NCI-H345 treated with DMSO at 0.1 percent for 48 hours (cell line): ENCODE results near the gene OXNAD1.
"Not testable (repeated sequence)": the region's sequence is repeated elsewhere in the genome, so short reads cannot be mapped to it uniquely, and the experiment has no call there.

Source experiments
- DNase-seq: peaks from one replicate; lab custom pipeline; 2025; ENCODE audit not compliant: unreplicated experiment; lab: John Stamatoyannopoulos, UW

Gene OXNAD1

DNA sequence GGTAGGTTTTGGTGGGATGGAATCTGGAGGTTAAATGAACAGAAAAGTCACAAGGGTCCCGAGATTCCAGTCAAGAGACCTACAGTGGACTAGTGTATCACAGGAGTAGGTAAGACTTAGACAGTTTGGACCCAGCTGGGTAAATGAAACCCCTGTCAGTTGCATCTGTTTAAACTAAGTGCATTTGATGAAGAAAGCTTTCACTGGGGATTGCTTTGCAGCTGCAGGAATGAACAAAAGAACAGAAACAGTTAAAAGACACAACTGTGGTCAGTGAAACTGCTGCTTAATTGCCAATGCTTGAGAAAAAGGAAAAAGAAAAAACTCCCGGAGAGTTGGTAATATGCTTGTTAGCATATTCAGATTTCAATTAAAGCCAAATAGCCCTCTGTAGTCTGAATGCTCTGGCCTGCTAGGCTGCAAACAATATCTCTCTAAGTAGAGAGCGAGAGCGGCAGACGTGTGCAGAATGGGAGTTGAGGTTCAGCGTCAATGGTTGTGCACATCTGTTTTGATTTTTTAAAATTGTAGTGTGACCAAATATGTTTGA is 37.1 kb downstream of the OXNAD1 start:
- DNase-seq, result no peak

DNA sequence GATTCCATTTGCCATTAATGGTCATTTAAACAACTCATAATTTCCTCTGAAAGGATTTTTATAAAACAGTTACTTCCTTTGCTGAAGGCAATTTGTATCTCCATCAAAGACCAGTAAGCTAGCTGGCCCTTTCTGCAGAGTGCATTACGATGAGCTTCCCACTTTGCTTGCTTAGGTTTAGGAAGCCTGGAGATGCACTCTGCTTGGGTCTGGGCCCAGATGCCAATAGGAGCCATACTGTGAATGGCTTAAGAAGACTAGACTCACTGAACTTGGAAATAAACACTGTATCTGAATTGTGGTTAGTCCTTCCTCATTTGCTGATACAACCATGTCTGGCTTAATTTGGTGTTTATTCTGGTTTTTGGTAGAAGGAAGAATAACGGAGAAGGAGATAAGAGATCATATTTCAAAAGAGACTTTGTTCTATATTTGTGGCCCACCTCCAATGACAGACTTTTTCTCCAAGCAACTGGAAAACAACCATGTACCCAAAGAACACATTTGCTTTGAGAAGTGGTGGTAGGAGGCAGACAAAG is 38.1 kb downstream of the OXNAD1 start:
- no peak for DNase-seq

DNA sequence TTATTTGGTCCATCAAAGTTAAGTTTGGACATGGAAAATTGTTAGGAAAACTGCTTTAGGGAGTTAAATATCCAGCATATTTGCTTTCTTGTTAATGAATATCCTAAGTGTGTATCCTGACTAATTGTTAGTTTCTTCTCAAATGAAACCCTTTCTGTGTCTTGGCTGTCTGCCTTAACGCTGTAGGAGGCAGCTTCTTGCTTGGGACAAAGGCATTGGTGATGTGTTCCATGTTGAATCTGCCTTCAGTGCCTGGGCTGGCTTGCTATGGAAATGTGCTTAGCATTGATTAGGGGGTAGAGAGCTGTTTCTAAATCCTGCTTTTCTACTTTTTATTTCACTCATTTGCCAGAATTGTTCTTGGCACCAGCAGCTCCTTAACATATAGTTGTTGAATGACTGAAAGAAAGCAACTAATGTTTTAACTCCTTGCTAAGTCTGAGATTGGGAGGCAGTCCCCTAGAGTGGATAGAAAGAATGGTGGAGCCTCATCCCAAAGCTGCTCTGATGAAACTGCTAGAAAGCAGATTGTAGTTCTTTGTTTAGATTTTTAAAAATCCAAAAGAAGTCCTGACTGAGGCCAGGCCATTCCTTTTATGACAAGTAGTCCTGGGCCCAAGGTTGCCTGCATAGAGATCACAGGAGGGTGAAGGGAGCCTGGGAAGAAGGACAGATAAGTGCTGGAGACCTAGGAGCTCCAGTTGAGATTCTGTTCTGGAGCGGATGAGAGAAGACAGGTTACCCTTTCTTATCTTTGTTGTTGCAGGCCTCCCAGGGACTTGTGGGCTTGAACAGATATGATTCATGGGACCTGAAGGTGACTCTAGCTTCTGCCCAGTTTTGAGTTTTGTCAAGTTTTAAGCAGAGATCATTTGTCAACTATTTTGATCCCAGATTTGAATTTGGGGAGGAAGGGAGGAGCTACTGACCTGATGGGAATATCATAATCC is 39.3 kb downstream of the OXNAD1 start:
- DNase-seq, result no peak

DNA sequence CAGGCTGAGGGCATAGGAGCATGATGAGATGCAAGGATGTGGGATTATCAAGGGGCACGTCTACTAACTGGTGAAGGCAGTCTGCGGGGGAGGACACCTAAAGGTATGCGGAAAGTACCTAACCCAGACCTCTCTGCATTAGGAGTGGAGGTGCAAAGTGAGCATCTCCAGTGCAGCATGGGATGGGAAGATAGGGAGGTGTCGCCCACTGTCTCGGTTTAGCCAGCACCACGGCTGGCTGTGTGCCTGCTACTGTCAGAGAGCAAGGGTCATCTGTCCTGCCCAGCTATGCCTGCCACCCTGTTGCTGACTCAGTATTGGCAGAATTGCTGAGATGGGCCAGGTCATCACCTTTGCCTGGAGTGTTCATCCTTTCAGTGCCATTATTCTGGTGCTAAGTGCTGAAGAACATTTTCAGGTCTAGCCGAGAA is 40.1 kb downstream of the OXNAD1 start:
- DNase-seq, result no peak

DNA sequence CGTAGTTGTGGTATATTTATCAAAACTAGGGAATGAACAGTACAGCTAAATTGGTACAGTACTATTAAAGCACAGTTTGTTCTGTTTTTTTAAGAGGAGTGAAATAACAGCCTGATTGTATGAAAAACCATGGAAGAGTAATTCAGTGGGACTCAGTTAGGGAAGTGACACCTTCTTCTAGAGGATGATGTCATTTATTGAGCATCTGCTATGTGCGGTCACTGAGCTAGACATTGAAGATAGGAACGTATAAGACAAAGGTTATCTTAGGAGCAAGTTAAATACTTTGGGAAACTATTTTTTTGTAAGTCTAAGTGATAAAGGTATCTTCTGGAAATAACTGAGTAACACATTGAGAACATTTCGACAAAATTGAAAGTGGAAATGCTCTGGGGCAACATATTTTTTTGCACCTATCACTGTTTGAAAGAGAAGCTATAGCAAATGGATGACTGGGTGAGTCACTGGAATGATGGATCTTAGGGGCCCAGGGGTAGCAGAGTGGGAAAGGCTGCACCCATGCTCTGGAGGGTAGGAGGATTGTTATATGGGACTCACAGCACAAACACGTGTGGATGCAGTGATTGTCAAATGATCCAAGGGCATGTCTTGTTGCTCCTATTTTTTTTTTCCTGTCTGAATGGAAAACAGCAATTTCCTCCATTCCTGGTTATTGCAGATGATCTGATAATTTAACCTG is 43.0 kb downstream of the OXNAD1 start:
- DNase-seq, result no peak

DNA sequence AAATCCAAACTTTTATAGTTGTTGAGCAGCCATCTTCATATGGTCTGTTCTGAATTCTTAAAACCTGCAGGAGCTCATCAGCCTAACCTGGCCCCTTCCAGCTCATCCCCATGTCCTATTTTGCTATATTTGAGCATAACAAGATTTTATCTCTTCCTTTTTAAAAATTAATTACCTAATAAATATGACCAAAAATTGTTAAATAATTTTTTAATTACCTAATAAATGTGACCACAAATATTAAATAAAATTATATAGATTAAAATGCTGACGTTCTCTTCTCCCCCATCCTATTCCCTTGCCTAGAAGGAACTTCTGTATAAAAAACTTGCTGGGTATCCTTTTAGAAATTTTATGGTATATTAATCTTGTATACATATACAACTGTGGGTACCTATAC is 43.7 kb downstream of the OXNAD1 start:
- no peak for DNase-seq

DNA sequence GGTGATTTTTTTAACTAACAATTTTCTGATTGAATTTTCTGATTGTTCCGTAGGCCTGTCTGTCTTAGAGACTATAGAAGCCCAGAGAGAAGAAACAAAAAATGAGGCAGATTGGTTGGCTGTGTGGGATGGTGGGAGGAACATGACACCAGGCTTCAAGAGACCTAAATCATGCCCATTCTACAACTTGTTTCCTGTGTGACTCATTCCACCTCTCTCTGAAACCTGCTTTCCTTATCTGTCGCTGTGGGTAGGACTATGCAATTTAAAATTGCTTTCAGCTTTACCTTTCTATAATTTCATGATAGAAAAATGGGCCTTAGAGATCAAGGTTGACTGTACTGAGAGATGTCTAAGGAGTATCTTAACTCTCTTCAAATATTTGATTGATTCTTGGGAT is 44.5 kb downstream of the OXNAD1 start:
- no peak for DNase-seq

DNA sequence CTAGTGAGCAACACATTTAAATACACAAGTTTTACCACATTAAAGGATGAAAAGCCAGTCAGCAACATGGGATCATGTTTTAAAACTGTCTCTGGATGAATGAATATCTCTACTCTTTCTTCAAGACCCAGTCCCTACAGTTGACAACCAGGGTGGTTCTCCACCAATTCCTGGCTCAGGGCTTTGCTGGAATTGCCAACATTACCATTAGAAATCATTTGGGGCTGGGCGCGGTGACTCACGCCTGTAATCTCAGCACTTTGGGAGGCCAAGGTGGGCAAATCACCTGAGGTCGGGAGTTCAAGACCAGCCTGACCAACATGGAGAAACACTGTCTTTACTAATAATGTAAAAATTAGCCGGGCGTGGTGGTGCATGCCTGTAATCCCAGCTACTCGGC is 45.5 kb downstream of the OXNAD1 start:
- not testable (repeated sequence) for DNase-seq

DNA sequence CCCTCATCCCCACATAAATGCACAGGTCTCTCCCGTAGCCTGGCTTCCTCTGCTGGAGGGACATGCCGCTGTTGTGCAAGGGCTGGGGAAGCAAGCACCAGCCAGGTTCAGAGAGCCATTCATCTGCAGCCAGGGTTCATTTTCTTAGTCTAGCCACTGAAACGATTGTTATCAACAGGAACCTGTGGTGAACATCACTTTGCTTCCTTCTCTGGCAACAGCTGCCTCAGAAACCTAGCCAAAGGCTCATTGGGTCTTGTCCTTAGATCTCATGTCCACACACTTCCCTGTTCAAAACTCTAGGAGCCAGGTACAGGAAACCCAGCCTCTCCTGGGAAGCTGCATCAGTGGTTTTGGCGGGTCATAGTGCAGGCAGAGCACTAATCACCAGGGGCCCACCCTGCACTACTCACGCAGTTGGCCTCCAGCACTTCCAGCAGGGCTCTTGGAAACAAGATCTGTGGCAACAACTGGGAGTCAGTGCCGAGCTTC is 47.0 kb downstream of the OXNAD1 start:
- DNase-seq, result no peak

DNA sequence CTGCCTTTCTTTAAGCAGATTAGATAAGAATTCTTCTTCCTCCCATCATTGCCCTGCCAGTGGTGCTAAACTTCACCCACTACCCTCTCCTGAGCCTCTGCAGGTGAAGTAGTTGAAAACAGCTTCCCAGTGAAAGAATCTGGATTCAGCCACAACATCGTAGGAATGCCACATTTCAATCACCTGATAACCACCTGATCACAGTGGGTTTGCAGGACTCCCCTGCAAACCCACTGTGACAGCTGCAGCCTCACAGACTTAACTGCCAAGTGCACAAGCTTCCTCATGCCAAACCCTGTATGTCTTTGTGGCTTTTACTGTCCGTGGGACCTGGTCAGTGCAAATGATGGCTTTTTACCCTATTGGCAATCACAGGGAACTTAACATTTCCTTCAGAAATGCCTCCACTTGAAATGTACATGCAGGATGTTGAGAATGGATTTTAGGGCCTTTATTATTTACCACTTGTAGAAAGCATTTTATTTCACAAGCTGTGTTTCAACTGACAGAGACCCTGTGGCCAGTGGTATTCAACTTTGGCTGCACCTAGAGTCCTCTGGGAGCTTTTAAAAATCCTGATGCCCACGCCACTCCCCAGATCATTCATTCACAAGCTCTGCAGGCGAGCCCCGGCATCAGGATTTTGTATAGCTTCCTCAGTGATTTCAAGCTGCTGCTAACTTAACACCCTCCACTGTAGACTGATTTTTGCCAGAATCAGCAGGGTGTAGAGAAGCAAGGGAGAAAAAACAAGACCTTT is 49.1 kb downstream of the OXNAD1 start:
- no peak for DNase-seq

DNA sequence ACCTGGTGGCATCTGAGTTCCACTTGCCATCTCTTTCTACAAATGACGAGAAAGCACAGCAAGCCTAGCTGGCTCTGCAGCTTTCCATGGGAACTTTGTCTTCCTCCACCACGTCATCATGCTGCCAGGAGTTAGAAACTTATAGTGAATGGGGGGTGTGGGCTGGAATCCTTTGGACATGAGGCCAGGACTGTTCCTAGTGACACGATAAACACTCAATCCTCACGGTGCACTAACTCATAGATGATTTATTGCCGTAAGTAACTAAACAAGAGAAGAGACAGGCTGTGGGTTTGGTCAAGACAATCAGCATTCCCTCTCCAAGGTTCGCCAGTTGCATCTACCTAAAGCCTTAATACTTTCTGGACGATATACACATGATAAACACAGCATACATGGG is 50.6 kb downstream of the OXNAD1 start:
- DNase-seq, result no peak

DNA sequence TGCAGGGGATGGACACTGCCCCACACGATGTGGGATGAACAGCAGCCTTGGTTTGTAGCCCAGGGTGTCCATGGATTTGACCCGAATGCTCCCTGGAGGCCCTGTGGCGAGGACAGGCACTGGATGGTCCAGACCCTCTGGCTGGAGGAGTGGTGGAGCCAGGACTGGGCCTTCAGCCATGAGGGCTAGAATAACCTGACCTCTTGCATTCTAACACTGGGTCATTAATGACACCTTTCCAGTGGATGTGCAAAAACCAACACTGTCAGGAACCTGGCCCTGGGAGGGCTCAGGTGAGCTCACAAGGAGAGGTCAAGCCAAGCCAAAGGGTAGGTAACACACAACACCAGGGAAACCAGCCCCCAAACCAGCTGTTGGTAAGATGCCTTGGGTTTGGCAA is 51.4 kb downstream of the OXNAD1 start:
- no peak for DNase-seq

DNA sequence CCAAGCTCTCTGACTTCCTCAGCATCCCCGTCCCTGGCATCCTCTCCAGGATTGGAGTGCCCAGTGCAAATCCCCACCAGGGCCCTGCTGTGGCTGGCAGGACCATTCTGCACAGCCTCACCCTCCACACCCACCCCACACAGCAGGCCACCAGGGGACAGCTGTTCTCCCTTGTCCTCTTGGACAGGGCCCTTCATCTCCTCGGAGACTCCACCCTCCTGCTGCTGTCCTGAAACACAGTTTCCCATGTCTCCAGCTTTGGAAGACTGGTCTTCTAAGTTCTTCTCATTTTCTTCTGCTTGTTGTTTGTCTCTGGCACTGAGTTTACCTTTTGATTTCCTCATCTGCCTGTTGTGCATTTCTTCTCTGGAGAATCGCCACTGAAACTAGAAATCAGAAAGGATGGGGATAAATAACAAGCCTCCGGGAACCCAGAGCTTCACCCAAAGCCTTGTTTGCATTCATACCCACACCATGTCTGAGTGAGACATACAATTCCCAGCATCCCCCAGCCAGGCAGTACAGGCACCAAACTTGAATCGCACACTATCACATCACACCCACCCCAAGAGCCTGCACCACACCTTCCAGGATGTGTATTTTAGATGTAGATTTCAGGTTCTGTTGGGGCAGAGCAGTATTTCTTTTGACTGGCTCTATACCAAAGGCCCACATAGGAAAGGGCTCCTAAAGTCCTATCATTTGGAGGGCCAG is 52.0 kb downstream of the OXNAD1 start:
- DNase-seq, result no peak

DNA sequence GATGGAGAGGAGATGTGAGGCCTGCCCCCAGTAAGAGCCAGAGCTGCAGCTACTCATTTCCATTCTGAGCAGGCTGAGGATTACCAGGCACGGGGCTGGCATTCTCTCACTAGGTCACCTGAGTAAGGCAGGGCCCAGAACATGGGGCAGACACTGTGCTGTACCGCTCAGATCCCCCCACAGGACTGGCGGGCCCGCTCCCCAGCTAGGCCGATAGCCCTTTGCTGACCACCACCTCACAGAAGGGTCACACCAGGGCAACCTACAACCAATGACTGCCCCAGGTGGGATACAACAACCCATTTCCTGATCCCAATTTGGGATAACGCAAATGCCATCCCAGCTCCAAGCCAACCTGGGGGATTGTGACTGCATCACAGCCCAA is 52.5 kb downstream of the OXNAD1 start:
- DNase-seq, result no peak

DNA sequence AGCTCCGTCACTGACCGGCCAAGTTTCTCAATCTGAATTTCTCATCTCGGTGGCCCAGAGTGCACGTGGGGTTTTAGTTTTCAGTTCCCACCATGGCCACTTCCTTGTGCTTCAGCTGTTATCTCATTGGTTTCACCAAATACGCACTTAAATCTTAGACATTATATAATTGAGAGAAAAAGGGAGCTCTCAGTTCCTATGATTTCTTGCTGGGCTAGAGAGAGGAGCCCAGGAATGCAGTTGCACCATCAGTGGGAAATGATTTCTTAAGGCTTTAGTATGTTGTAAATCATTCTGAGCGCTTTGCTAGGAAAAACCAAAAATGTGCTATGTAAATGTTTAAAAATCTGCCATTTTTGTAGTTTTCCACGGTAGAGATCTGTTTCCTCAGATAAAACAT is 53.2 kb downstream of the OXNAD1 start:
- no peak for DNase-seq

DNA sequence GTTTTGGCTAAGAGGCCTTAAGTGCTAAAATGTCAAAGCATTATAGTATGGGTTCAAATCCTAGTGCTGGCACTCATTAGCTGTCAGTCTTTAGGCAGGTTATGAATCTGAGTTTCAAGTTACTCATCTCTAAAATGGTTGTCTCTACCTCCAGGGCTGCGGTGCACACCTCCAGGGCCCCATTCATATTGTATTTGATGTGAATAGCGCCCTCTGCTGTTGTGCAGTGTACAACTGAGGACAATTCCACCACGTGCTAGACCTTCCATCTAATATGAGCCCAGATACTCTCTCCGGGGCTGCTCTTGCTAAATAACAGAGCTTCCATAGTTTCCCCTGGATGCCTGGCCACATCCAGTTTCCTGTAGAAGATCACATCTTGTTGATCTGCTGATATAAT is 54.3 kb downstream of the OXNAD1 start:
- no peak for DNase-seq

DNA sequence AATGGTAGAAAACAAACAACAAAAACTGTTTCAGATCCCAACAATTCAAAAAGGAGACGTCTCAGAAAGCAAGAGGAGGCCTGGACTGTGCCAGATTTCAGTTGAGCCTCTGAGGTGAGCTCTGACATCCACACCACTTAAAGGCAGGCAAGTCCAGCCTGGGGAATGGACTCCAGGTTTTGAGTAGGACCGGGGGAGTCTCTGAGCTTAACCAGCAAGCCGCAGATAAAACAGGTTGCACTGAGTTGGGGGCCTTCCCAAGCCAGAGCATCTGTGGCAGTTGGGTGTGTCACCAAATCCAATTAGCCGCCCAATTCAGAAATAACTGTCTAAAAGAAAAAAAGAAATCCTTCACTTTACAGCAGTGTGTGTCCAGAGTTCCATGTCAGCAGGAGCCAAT is 54.7 kb downstream of the OXNAD1 start:
- DNase-seq, result no peak

DNA sequence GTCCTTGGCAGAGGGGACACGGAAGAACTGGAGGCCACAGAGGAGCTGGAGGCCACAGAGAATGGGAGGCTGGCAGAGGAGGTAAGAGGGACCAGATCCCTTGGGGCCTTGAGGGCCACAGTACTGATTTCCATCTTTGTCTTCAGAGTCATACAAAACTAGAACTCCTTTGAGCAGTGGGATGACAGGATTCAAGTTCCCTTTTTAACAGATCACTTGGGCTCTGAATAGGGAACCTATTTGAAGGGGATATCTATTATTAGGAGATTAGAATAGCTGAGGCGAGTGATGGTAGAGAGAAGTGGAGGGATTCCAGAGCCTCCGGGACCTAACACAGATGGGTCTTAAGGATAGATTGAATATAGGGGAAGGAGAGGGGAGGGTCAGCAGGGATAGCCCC is 55.7 kb downstream of the OXNAD1 start:
- no peak for DNase-seq

DNA sequence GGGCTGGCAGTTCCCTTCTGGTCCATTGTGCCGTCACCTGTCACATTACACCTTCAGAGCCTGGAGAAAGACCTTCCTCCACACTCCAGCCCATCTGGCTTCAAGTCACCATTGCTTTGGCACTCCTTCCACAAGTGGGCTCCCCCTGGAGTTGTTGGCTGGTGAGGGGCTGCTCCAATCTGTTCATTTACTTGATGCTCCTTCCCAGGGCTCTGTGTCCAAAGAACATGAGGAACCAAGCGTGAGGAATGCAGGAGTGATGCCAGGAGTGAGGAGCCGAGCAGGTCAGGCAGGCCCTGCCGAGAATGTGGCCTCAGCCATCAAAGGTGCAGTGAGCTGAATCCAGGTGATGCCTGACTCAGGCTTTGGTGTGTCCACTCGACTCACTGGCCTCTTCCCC is 57.2 kb downstream of the OXNAD1 start:
- DNase-seq, result no peak

DNA sequence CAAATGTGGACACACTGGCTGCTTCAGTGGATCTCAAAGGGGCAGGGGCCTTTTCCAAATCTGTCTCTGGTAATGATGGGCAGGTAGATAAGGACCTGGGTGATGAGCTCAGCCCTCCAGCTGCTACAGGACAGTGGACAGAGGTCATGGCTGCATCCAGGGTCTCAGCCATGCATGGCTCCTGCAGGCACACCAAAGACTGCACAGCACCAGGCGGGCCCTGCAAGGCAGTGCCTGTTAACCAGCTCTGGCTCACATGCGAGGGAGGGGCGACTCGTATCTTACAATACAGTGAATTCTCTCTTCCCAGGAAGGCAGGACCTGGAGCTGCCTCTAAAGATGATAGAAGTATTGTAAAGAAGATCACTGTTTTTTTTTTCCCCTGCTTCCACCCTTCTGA is 58.7 kb downstream of the OXNAD1 start:
- DNase-seq, result no peak
